Cardiac septum (tissue), 1 donor: ENCODE results near the gene RPSA. TPM values are rescaled to one million over a fixed set of nuclear protein-coding genes. Genes with fewer than 3 reads are reported as not detected.

Source experiments
- DNase-seq: peaks from one replicate; pipeline ENCODE4 v3.0.0-alpha.2; 2020; ENCODE audit warnings: low spot score
- intact Hi-C: fragments of 100-400 bp; cut with DNase I; formaldehyde crosslinking; loops from one replicate; pipeline ENCODE4 v1.14.0; 2022
- total RNA-seq: library from RNA; stranded (reverse); fragmentation: NEBNext Ultra II Directional; extraction: Animal tissue kit (Norgen Biotek cat#: 25700); gene quantifications from one replicate; pipeline ENCODE4 v1.2.1, GENCODE V29; 2021
- donor health status: DM: no; HTN: no; CAD: no.

RPSA gene
- total RNA-seq, 1 donor from 2014 or later, result 333 TPM

GRCh38 chr3:39386318-39386717 is 20.2 kb upstream of the RPSA start:
- intact Hi-C loops, result loop anchor here (10.0 kb wide), 1 partner anchor 252 kb away; no protein-coding TSS in a partner anchor
- DNase-seq, result no peak

GRCh38 chr3:39387411-39387975 is 19.0 kb upstream of the RPSA start:
- no peak for DNase-seq
- intact Hi-C loops, result loop anchor here (10.0 kb wide), 1 partner anchor 253 kb away; no protein-coding TSS in a partner anchor

GRCh38 chr3:39388153-39388552 is 18.4 kb upstream of the RPSA start:
- intact Hi-C loops, result loop anchor here (10.0 kb wide), 1 partner anchor 253 kb away; no protein-coding TSS in a partner anchor
- no peak for DNase-seq

GRCh38 chr3:39388741-39389248 is 17.7 kb upstream of the RPSA start:
- intact Hi-C loops, result loop anchor here (10.0 kb wide), 1 partner anchor 254 kb away; no protein-coding TSS in a partner anchor
- DNase-seq, result no peak

- intact Hi-C loops, result no loop called here
- DNase-seq, result no peak
Observed at GRCh38 chr3:39390181-39390580, 16.3 kb upstream of the RPSA start.

GRCh38 chr3:39396690-39397089 is 9.8 kb upstream of the RPSA start:
- intact Hi-C loops, result no loop called here
- DNase-seq, result no peak

GRCh38 chr3:39398700-39399099 is 7.8 kb upstream of the RPSA start:
- intact Hi-C loops, result no loop called here
- DNase-seq, result no peak

GRCh38 chr3:39401983-39402382 is 4.5 kb upstream of the RPSA start:
- intact Hi-C loops, result no loop called here
- no peak for DNase-seq

- no peak for DNase-seq
- intact Hi-C loops, result no loop called here
Observed at GRCh38 chr3:39404943-39405686, 1.4 kb upstream of the RPSA start.

- intact Hi-C loops, result loop anchor here (1.0 kb wide), 1 partner anchor 22 kb away; no protein-coding TSS in a partner anchor
Observed at GRCh38 chr3:39405687-39406367, 693 bp upstream of the RPSA start.

GRCh38 chr3:39407259-39407629 is 724 bp downstream of the RPSA start:
- intact Hi-C loops, result no loop called here
- DNase-seq, result no peak

More at GRCh38 chr3:39405687-39406367, 693 bp upstream of the RPSA start:
- DNase-seq, result no peak

- intact Hi-C loops, result no loop called here
- no peak for DNase-seq
Observed at GRCh38 chr3:39407773-39408492, 1.4 kb downstream of the RPSA start.

GRCh38 chr3:39408493-39409372 is 2.2 kb downstream of the RPSA start:
- intact Hi-C loops, result no loop called here
- no peak for DNase-seq

- intact Hi-C loops, result no loop called here
Observed at GRCh38 chr3:39409514-39410136, 3.1 kb downstream of the RPSA start.

GRCh38 chr3:39410893-39411292 is 4.4 kb downstream of the RPSA start:
- intact Hi-C loops, result no loop called here
- DNase-seq, result no peak

More at GRCh38 chr3:39409514-39410136, 3.1 kb downstream of the RPSA start:
- DNase-seq, result no peak

- no peak for DNase-seq
- intact Hi-C loops, result no loop called here
Observed at GRCh38 chr3:39412668-39413260, 6.2 kb downstream of the RPSA start.

GRCh38 chr3:39413691-39414420 is 7.3 kb downstream of the RPSA start:
- DNase-seq, result no peak
- intact Hi-C loops, result no loop called here
